Stimulated activated CD4-positive, alpha-beta T cell treated with anti-CD3 and anti-CD28 coated beads, TNF-alpha, amount 100 ng/mL, for 4 hours (primary cell): ENCODE data around the gene GRM8.

Experiments
- DNase-seq, 3 experiments: peaks; one replicate each; pipeline ENCODE4 v3.0.0-alpha.2; 2020; ENCODE audit warnings: low read depth in 3 of 3

The GRM8 gene

DNA sequence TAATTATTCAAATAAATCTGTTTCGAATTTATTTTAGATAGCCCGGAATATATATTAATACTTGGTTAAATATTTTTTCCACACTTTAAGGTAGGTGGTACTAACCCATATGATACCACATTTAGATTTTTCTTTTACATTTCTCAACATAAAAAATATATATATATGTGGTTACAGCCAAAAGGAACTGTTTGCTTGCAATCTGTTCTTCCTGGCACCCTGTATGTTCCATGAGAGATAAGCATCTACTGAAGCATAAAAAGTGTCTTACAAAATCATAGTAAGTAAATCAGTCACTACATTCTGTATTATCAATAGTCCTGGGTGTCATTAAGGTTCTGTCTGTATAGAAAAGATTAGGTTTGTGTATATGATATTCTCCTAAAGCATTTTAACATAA lies 726.8 kb downstream of the GRM8 start:
- DNase-seq: no peak

DNA sequence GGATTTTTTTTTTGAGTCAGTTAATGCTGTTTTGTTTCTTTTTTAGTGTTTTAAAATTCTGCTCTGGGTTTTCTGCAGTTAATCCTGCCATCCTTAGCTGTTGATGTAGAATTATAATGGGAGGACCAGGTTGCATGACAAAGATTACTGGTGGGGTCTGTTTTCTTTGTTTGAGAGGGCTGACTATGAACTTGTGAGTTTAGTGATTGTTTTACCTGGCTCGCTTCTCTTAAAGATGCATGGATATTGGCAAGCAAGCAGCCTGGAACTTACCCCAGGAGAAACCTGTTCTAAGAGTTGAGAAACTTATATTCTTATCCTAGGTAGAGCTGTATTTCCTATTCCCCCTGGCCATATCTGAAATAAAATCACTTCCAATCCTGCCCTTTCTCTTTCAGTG lies 727.8 kb downstream of the GRM8 start:
- no peak for DNase-seq

GRCh38 chr7:126511046-126511445 lies 741.7 kb downstream of the GRM8 start:
- no peak for DNase-seq

DNA sequence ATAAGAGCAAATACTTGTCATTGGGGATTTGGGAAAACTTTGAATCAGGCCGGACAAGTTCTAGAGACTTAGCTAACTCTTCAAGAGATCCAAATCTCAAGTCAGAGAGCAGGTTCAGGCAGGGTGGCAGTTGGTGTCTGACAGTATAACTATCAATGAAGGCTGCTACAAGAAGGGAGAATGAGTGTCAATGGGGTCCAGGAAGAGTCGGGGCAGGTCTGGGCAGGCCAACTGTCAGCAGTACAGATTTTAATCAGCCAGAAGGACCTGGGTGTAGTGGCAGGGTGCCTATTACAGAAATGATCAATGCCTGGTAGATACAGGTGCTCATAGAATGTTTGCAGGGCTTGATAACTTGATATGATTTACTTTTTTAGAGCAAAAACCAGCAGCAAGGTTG lies 751.1 kb downstream of the GRM8 start:
- DNase-seq: no peak

GRCh38 chr7:126499481-126499880 lies 753.3 kb downstream of the GRM8 start:
- no peak for DNase-seq

- DNase-seq: no peak
Observed at GRCh38 chr7:126495733-126496132, 757.0 kb downstream of the GRM8 start.

- DNase-seq: no peak
Observed at GRCh38 chr7:126495001-126495400, 757.7 kb downstream of the GRM8 start.

DNA sequence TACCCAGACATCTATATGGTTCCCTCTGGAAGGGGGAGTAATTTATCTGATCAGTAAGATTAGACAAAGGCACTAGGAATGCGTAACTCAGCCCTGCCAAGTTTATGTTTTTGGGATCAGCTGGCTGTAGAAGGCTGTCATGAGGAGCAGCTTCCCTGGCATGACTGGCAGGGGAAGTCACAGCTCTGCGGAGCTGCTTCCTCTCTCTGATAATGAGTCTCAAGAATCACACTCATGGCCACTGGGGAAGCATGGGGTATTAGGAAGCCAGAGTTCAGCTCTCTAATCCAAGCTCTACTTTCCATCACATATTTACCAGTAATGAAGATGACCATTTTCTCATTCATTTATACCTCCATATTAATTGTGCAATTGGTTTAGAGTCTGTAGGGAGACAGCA lies 758.9 kb downstream of the GRM8 start:
- no peak for DNase-seq

GRCh38 chr7:126489874-126490273 lies 762.9 kb downstream of the GRM8 start:
- no peak for DNase-seq

DNA sequence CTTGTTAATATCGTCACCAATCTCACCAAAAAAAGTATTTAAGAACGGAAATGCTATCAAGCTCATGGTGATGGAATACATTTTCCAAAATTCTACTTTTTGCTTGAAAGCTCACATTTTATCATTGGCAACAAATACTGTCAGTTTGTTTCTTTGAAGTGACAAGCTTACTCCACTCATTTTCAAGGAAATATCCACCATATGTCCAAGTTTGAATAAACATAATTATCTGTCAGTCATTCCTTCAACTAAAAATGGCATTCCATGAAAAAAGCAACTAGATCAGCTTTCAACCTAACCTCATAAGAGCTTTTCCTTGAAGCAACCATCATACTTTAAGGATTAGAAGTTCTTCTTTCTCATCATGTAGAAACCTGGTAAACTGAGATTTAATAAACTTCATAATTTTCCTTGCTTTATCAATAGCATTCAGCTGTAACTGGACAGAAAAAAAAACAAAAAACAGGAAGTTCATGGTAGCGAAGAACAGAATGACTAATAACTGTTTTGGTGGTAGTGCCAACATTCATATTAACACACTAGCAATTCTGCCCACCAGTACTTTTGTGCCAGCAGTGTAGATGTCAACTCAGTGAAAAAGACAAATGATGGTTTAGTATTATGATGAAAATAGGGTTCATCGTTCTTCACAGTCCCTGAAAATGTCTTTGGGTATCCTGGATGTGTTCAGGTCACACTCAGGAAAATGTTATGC lies 764.9 kb downstream of the GRM8 start:
- DNase-seq: no peak

GRCh38 chr7:126486806-126487205 lies 765.9 kb downstream of the GRM8 start:
- no peak for DNase-seq

DNA sequence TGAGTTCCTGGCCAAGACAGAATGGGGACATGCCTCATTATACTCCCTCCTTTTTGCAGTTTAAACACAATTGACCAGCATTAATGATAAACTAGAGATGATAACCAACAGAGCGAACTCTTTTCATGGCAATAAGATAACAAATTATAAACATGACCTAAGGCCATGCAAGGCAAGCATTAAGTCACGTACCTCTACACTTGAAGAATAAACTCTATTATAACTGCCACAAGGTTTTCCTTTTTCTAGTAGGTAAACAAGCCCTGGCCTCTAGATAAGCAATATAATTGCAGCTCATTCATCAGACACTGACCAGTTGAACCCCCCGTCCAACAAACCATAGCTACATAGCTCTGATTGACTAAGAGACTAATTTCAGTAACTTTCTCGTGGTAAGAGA lies 767.0 kb downstream of the GRM8 start:
- DNase-seq: no peak

GRCh38 chr7:126483972-126484371 lies 768.8 kb downstream of the GRM8 start:
- no peak for DNase-seq

DNA sequence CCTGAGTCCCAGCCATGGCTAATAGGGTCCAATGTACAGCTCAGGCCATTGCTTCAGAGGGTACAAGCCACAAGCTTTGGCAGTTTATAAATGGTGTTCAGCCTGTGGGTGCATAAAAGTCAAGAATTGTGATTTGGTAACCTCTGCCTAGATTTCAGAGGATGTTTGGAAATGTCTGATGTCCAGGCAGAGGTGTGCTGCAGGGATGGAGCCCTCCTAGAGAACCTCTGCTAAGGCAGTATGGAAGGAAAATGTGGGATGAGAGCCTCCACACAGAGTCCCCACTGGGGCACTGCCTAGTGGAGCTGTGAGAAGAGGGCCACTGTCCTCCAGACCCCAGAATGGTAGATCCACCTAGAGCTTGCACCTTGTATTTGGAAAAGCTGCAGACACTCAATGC lies 779.9 kb downstream of the GRM8 start:
- DNase-seq: no peak

- no peak for DNase-seq
Observed at GRCh38 chr7:126462405-126462804, 790.3 kb downstream of the GRM8 start.

DNA sequence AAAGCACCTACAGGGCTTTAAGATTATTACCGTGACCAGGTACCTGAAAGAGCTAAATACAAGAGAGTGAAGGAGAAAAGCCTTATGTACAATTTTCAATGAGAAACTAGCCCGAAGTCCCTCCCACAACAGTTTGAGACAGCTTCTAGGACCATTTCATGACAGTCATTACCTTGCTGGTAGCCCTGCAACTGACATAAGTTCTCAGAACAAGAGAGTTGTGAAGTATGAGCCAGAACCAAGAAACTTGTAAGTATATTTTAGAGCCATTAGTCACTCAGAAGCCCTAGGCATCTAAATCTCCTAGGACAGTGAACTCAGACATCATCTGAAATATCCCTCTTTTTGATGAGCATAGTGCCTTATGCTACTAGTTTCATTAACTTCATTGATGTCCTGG lies 792.1 kb downstream of the GRM8 start:
- no peak for DNase-seq

GRCh38 chr7:126453104-126453503 lies 799.6 kb downstream of the GRM8 start:
- no peak for DNase-seq

DNA sequence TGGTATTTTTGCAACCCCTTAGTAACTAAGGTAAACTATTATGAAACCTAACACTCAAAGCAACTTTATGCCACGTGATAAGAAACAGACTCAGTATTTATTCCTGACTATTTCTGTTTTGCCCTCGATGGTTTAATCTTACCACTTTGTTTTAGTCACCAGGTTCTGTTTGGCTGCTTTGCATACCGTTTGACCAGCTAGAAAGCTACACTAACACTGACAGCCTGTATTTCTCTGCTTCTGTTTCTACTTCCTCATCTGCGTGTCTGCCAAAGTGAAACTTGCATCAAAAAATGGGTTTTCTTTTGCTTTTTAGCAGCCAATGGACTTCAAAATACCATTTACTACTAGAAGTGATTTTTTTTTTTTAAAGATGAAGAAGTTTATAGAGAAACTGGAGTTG lies 802.5 kb downstream of the GRM8 start:
- DNase-seq: no peak

DNA sequence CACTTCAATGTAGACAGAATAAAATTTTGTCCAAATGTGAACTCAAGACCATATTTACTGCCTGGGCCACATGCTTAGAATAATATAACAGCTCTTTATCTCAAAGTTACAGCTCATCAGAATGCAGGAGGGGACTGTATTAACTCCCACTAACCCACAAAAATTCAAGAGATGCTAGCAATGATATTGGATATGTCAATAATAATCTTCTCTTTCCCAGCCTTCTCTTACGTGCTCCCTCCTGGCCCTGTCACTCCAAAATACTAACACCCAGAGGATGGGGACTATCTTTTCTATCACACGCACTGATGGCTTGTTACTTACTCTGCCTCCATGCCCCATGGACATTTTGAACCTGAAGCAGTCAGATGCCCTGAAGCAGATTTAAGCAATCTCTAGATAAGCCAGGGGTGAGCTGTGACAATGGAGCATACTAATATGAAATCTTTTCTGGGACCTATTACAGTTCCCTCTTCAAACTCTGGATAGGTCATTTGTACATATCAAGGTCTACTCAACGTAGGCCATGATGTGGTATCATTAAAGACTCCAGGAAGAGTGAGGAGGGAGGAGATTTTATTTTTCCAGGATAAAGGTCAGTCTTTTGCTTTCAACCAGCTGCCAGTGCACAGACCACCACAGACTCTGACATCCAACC lies 803.0 kb downstream of the GRM8 start:
- no peak for DNase-seq

- no peak for DNase-seq
Observed at GRCh38 chr7:126447984-126448383, 804.8 kb downstream of the GRM8 start.

GRCh38 chr7:126445991-126446390 lies 806.8 kb downstream of the GRM8 start:
- DNase-seq: no peak

DNA sequence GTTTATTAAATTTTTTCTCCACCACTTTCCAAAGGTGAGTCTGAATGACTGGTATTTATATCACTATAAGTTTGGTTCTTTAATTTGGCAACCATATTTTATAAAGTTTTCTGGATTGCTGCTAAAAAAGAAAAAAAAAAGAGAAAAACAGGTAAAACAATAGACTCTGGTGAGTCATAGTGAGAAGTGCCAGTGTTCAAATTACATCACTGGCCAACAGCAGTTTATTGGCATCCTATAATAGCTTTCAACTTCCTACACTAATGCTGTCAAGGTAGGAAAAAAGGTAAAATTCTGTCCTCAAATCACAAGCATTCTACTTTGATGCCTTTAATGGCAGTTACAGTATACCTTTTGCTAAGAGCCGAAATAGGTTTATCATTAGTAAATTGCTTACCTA lies 808.8 kb downstream of the GRM8 start:
- DNase-seq: no peak

DNA sequence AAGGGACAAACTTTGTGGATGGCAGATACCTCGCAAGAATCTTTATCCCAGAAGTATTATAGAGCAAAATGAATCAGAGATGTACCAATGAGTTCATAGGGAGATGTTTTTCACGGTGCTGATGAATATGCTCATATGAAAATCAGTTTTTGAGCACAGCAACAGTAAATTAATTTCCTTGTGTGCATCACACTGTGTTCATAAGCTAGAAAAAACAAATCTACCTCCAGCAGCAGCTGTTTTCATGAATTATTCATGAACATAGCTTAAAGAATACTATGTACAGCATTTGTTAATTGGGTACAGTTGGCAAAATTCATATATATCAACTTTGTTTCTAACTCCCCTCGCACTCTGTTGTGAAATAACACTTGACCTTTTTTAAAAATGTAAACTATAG lies 809.8 kb downstream of the GRM8 start:
- no peak for DNase-seq

- no peak for DNase-seq
Observed at GRCh38 chr7:126441745-126442144, 811.0 kb downstream of the GRM8 start.
